Ascending aorta (tissue), 2 donors: ENCODE measurements around the gene NKX6-2. TPM values are rescaled to one million over a fixed set of nuclear protein-coding genes. Genes with fewer than 3 reads are reported as not detected.

Source experiments
- DNase-seq, 2 donors: peaks; one replicate each; pipeline ENCODE4 v3.0.0-alpha.2; 2019; ENCODE audit warnings: low spot score in 2 of 2
- H3K27ac ChIP-seq, 2 donors: fragments of 200-600 bp; sonication (generic); one replicate each; pipeline ENCODE4 v1.5.1; 2016 to 2017; ENCODE audit warnings: mild to moderate bottlenecking in 1 of 2
- H3K27me3 ChIP-seq: fragments of 200-600 bp; sonication (generic); one replicate; pipeline ENCODE4 v1.5.1; 2017
- H3K36me3 ChIP-seq, 2 donors: fragments of 200-600 bp; sonication (generic); one replicate each; pipeline ENCODE4 v1.5.1; 2016
- H3K4me1 ChIP-seq, 2 donors: fragments of 200-600 bp; sonication (generic); one replicate each; pipeline ENCODE4 v1.5.1; 2016 to 2017; ENCODE audit warnings: mild to moderate bottlenecking in 1 of 2
- H3K4me3 ChIP-seq, 2 donors: fragments of 200-600 bp; sonication (generic); one replicate each; pipeline ENCODE4 v1.5.1; 2016 to 2017; ENCODE audit warnings: mild to moderate bottlenecking in 1 of 2
- H3K9me3 ChIP-seq, 2 donors: fragments of 200-600 bp; sonication (generic); one replicate each; pipeline ENCODE4 v1.5.1; 2016
- intact Hi-C: fragments of 100-400 bp; cut with DNase I; formaldehyde crosslinking; loops from one replicate; pipeline ENCODE4 v1.15.1; 2023
- total RNA-seq: library from RNA; depleted of rRNA; stranded (reverse); fragments of >200 nt; gene quantifications from one replicate; pipeline ENCODE4 v1.1.0, GENCODE V29; 2016
- TF ChIP-seq, protein P1 (sequence below), 3 experiments: fragments of 200-600 bp in 2 of 3; fragments of 450-650 bp in 1 of 3; sonication (generic) in 2 of 3; IDR thresholded peaks; one replicate each; pipeline ENCODE4 v1.5.1; 2016 to 2019; ENCODE audit warnings: antibody characterized with exemption in 3 of 3, mild to moderate bottlenecking in 1 of 3, moderate library complexity in 1 of 3

NKX6-2 gene
- total RNA-seq, 1 donor from 2014 or later, result not detected

DNA sequence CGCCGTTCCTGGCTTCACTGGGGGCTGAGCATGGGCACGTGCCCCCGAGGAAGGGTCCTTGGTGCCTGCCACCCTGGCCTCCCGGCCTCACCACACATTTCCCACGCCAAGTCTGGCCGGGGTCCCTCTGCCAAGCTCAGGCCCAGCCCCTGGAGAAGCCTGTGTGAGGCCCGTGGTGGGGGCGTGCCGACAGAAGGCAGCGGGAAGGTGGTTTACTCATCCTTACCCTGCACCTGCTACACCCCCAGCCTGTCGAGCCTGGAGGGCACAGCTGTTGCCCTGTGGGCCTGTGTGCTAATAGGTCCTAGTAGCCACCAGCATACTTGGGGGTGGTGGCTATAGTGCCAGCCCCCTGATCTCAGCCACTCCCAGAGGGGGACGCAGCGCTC, 46.7 kb downstream of the NKX6-2 start:
- Histone ChIP-seq H3K4me3 (no peak overlapping the region), H3K4me1 (no peaks in the 10 kb centered on the region), H3K36me3 (peaks cover 11 to 35% of the 10 kb centered on the region in 2 donors), H3K27ac (no peak overlapping the region), H3K27me3 (no peaks in the 10 kb centered on the region), H3K9me3 (no peaks in the 10 kb centered on the region)
- TF ChIP-seq, protein P1, sequence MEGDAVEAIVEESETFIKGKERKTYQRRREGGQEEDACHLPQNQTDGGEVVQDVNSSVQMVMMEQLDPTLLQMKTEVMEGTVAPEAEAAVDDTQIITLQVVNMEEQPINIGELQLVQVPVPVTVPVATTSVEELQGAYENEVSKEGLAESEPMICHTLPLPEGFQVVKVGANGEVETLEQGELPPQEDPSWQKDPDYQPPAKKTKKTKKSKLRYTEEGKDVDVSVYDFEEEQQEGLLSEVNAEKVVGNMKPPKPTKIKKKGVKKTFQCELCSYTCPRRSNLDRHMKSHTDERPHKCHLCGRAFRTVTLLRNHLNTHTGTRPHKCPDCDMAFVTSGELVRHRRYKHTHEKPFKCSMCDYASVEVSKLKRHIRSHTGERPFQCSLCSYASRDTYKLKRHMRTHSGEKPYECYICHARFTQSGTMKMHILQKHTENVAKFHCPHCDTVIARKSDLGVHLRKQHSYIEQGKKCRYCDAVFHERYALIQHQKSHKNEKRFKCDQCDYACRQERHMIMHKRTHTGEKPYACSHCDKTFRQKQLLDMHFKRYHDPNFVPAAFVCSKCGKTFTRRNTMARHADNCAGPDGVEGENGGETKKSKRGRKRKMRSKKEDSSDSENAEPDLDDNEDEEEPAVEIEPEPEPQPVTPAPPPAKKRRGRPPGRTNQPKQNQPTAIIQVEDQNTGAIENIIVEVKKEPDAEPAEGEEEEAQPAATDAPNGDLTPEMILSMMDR (IDR thresholded peaks at IDR 0.05), result no peak
- no peak for DNase-seq
- intact Hi-C loops, result no loop called here

DNA sequence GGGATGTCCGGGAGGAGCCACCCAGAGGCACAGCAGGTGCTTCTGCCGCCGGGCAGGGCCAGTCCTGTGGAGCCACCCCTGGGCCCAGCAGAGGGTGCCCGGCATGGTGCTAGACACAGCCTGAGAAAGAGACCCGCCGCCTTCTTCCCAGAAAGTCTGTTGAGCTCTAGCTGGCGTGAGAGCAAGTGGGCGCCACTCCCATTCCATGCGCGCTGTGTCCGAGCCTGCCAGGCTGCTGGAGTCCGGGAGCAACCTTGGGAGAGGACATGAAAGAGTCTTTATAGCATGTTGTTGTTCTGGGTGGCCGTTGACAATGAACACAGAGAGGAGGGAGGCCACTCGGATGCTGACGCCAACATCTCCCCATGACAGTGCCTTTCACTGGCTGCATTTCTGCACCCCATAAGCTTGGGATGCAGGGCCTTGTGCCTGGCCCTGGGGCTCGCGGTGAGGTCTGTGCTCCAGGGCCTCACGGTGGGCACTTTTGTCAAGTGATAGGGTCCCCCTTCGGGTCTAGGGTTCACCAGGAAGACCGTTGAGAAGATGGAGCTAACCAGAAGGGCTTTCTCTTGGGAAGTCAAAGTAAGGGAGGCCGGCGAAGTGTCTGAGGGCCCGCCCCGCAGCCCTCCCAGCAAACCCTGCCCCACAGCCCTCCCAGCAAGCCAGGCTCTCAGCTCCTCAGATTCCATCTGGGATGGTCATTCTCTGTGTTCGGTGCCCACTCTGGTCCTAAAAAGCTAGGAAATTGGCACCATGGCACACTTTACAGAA, 47.3 kb downstream of the NKX6-2 start:
- Histone ChIP-seq H3K27ac (no peak overlapping the region), H3K4me3 (no peak overlapping the region), H3K36me3 (peaks cover 11 to 39% of the 10 kb centered on the region in 2 donors), H3K27me3 (no peaks in the 10 kb centered on the region), H3K4me1 (no peaks in the 10 kb centered on the region), H3K9me3 (no peaks in the 10 kb centered on the region)
- TF ChIP-seq, protein P1 (IDR thresholded peaks at IDR 0.05), result no peak
- intact Hi-C loops, result no loop called here
- no peak for DNase-seq

DNA sequence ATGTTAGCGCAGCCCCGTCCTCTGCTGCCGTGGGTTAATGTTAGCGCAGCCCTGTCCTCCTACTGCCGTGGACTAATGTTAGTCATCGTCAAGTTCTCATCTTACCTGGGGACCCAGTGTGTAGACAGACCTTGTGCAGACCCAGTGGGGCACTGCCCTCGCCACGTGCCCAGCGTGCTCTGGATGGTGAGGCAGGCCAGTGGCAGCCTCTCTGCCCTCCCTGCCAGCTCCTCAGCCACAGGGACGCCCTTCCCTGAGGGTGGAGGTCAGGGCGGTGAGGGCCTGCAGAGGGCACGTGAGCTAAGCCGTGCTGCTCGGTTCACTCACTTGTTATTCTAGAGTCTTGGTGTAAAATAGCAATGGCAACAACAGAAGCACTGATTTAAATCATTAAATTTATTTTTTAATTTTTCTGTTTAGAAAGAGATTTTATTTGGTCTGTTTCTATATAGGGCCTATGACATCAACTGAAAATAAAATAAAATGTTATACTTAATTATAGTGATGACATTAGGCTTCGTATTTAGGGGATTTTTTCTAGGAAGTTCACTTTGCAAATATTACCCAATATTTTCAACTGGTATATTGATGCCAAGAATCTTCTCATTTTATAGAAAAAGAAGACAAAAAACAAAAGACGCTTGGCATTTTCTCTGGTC, 48.4 kb downstream of the NKX6-2 start:
- Histone ChIP-seq H3K9me3 (no peaks in the 10 kb centered on the region), H3K4me3 (no peak overlapping the region), H3K27ac (no peak overlapping the region), H3K36me3 (peaks cover 16 to 40% of the 10 kb centered on the region in 2 donors), H3K4me1 (no peaks in the 10 kb centered on the region), H3K27me3 (no peaks in the 10 kb centered on the region)
- TF ChIP-seq, protein P1 (IDR thresholded peaks at IDR 0.05), result no peak
- DNase-seq, result no peak
- intact Hi-C loops, result no loop called here

DNA sequence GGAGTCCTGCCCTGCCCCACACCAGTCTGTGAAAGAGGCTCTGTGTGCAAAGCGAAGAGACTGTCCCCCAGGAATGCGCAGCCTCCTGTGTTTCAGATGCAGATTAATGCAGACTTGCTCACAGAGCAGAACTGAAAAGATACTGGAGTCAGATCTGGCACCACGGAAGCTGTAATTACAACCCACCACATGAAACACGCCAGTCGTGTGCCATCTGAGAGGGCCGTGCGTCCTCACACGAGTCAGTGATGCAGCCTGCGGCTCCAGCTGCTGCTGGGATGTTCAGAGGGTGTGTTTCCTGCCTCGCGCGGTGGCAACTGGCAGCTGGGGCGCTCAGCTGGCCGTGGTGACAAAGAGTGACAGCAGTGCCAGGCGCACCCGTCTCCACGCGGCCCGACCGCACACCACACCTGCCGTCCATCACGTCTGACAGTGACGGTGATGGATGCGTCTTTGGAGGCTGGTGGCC, 50.0 kb downstream of the NKX6-2 start:
- no peak for DNase-seq
- no peaks in the 10 kb centered on the region for H3K4me1 ChIP-seq
- no peaks in the 10 kb centered on the region for H3K27me3 ChIP-seq
- no peak overlapping the region for H3K27ac ChIP-seq
- intact Hi-C loops, result no loop called here
- H3K36me3 ChIP-seq, result peaks cover 16 to 32% of the 10 kb centered on the region in 2 donors
- no peaks in the 10 kb centered on the region for H3K9me3 ChIP-seq
- H3K4me3 ChIP-seq, result no peak overlapping the region
- TF ChIP-seq, protein P1 (IDR thresholded peaks at IDR 0.05), result no peak

DNA sequence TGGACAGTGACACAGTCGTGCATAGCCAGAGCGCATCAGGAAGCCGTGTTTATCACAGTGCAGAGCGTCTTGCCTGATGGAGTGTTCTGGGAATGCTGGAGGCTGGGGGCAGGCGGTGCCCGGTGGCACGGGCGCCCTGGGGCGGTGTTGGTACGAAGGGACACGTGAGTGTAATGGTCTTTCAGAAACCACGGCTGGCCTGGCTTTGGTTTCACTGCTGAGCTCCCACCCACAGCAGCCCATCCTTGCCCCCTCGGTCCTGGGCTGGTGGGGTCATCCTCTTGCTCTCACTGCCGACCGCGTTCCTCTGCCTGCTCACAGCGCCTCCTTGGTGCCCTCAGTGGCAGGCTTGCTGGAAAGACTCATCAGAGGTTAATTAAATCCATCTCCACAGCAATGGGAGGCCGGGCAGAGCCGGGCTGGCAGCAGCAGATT, 50.6 kb downstream of the NKX6-2 start:
- Histone ChIP-seq H3K4me1 (no peaks in the 10 kb centered on the region), H3K27ac (no peak overlapping the region), H3K4me3 (no peak overlapping the region), H3K9me3 (no peaks in the 10 kb centered on the region), H3K27me3 (no peaks in the 10 kb centered on the region), H3K36me3 (peaks cover 16 to 38% of the 10 kb centered on the region in 2 donors)
- intact Hi-C loops, result no loop called here
- DNase-seq, result no peak
- TF ChIP-seq, protein P1 (IDR thresholded peaks at IDR 0.05), result no peak
